Measurements from ENCODE around the gene NOC2L. TPM values are rescaled to one million over a fixed set of nuclear protein-coding genes. Genes with fewer than 3 reads are reported as not detected.

The NOC2L gene
- 239 and 287 TPM in 2 replicates for total RNA-seq (2014; rRNA removed; shearing (Covaris generic))

GRCh38 chr1:958823-959730 lies at the start of gene NOC2L:
TSS of gene NOC2L (minus strand) at chr1:959256. CDS start at chr1:959240, 16 bp downstream.
- Histone ChIP-seq H3K36me3 (replicated peaks; ENCODE audit: control insufficient read depth, insufficient read depth, low read length) (peaks cover 19% of the 10 kb centered on the region), H3K27me3 (ENCODE audit: control insufficient read depth, insufficient read depth, low read length) (peaks cover 18% of the 10 kb centered on the region), H3K4me3 (ENCODE audit: insufficient read depth, low read depth, low read length) (peak within 1 kb of the TSS; percentile 99)
- DNase-seq = peak; percentile 98

- Histone ChIP-seq H3K27me3 (ENCODE audit: control insufficient read depth, insufficient read depth, low read length) (peaks cover 17% of the 10 kb centered on the region), H3K36me3 (replicated peaks; ENCODE audit: control insufficient read depth, insufficient read depth, low read length) (no peaks in the 10 kb centered on the region), H3K4me3 (ENCODE audit: insufficient read depth, low read depth, low read length) (no peak overlapping the region)
- peak; percentile 78 for DNase-seq
These were observed 47.5 kb upstream of the NOC2L start for GRCh38 chr1:1006305-1007159.

GRCh38 chr1:1005774-1006304 lies 46.8 kb upstream of the NOC2L start:
- Histone ChIP-seq H3K4me3 (ENCODE audit: insufficient read depth, low read depth, low read length) (no peak overlapping the region), H3K27me3 (ENCODE audit: control insufficient read depth, insufficient read depth, low read length) (peaks cover 24% of the 10 kb centered on the region), H3K36me3 (replicated peaks; ENCODE audit: control insufficient read depth, insufficient read depth, low read length) (no peaks in the 10 kb centered on the region)
- peak; percentile 55 for DNase-seq

- H3K4me3 ChIP-seq (ENCODE audit: insufficient read depth, low read depth, low read length) = no peak overlapping the region
- peak; percentile 85 for DNase-seq
- no peaks in the 10 kb centered on the region for H3K36me3 ChIP-seq (replicated peaks; ENCODE audit: control insufficient read depth, insufficient read depth, low read length)
- H3K27me3 ChIP-seq (ENCODE audit: control insufficient read depth, insufficient read depth, low read length) = peaks cover 30% of the 10 kb centered on the region
These were observed 46.0 kb upstream of the NOC2L start for GRCh38 chr1:1004780-1005697.

GRCh38 chr1:1004420-1004779 lies 45.3 kb upstream of the NOC2L start:
- Histone ChIP-seq H3K27me3 (ENCODE audit: control insufficient read depth, insufficient read depth, low read length) (peaks cover 35% of the 10 kb centered on the region), H3K36me3 (replicated peaks; ENCODE audit: control insufficient read depth, insufficient read depth, low read length) (no peaks in the 10 kb centered on the region), H3K4me3 (ENCODE audit: insufficient read depth, low read depth, low read length) (no peak overlapping the region)
- DNase-seq = no peak

- no peak overlapping the region for H3K4me3 ChIP-seq (ENCODE audit: insufficient read depth, low read depth, low read length)
- peak; percentile 67 for DNase-seq
These were observed 44.8 kb upstream of the NOC2L start for GRCh38 chr1:1003618-1004419.

GRCh38 chr1:1001057-1001783 lies 42.2 kb upstream of the NOC2L start:
- Histone ChIP-seq H3K36me3 (replicated peaks; ENCODE audit: control insufficient read depth, insufficient read depth, low read length) (no peaks in the 10 kb centered on the region), H3K4me3 (ENCODE audit: insufficient read depth, low read depth, low read length) (peak overlapping the region; percentile 65), H3K27me3 (ENCODE audit: control insufficient read depth, insufficient read depth, low read length) (peaks cover 62% of the 10 kb centered on the region)
- DNase-seq = peak; percentile 90

More at GRCh38 chr1:1003618-1004419, 44.8 kb upstream of the NOC2L start:
- H3K27me3 ChIP-seq (ENCODE audit: control insufficient read depth, insufficient read depth, low read length) = peaks cover 41% of the 10 kb centered on the region
- no peaks in the 10 kb centered on the region for H3K36me3 ChIP-seq (replicated peaks; ENCODE audit: control insufficient read depth, insufficient read depth, low read length)

- H3K36me3 ChIP-seq (replicated peaks; ENCODE audit: control insufficient read depth, insufficient read depth, low read length) = no peaks in the 10 kb centered on the region
- H3K4me3 ChIP-seq (ENCODE audit: insufficient read depth, low read depth, low read length) = peak overlapping the region; percentile 65
- DNase-seq = peak; percentile 93
- peaks cover 67% of the 10 kb centered on the region for H3K27me3 ChIP-seq (ENCODE audit: control insufficient read depth, insufficient read depth, low read length)
These were observed 41.5 kb upstream of the NOC2L start for GRCh38 chr1:1000357-1001056.

- H3K36me3 ChIP-seq (replicated peaks; ENCODE audit: control insufficient read depth, insufficient read depth, low read length) = no peaks in the 10 kb centered on the region
- peak within 1 kb of the TSS; percentile 65 for H3K4me3 ChIP-seq (ENCODE audit: insufficient read depth, low read depth, low read length)
- peaks cover 64% of the 10 kb centered on the region for H3K27me3 ChIP-seq (ENCODE audit: control insufficient read depth, insufficient read depth, low read length)
- DNase-seq = peak; percentile 98
These were observed 40.8 kb upstream of the NOC2L start, which contains the start of gene HES4 for GRCh38 chr1:999725-1000356. TSS of gene HES4 (minus strand) at chr1:1000097. CDS start at chr1:999973, 124 bp downstream.

GRCh38 chr1:998995-999724 lies 40.1 kb upstream of the NOC2L start:
- peaks cover 62% of the 10 kb centered on the region for H3K27me3 ChIP-seq (ENCODE audit: control insufficient read depth, insufficient read depth, low read length)
- peak; percentile 88 for DNase-seq
- H3K4me3 ChIP-seq (ENCODE audit: insufficient read depth, low read depth, low read length) = peak overlapping the region; percentile 65
- H3K36me3 ChIP-seq (replicated peaks; ENCODE audit: control insufficient read depth, insufficient read depth, low read length) = no peaks in the 10 kb centered on the region

GRCh38 chr1:998745-998994 lies 39.6 kb upstream of the NOC2L start:
- peaks cover 62% of the 10 kb centered on the region for H3K27me3 ChIP-seq (ENCODE audit: control insufficient read depth, insufficient read depth, low read length)
- DNase-seq = no peak

More at GRCh38 chr1:998745-998994, 39.6 kb upstream of the NOC2L start:
- H3K36me3 ChIP-seq (replicated peaks; ENCODE audit: control insufficient read depth, insufficient read depth, low read length) = no peaks in the 10 kb centered on the region
- H3K4me3 ChIP-seq (ENCODE audit: insufficient read depth, low read depth, low read length) = peak overlapping the region; percentile 32
